ENCODE measurements around the gene KRT7.

The KRT7 gene

DNA sequence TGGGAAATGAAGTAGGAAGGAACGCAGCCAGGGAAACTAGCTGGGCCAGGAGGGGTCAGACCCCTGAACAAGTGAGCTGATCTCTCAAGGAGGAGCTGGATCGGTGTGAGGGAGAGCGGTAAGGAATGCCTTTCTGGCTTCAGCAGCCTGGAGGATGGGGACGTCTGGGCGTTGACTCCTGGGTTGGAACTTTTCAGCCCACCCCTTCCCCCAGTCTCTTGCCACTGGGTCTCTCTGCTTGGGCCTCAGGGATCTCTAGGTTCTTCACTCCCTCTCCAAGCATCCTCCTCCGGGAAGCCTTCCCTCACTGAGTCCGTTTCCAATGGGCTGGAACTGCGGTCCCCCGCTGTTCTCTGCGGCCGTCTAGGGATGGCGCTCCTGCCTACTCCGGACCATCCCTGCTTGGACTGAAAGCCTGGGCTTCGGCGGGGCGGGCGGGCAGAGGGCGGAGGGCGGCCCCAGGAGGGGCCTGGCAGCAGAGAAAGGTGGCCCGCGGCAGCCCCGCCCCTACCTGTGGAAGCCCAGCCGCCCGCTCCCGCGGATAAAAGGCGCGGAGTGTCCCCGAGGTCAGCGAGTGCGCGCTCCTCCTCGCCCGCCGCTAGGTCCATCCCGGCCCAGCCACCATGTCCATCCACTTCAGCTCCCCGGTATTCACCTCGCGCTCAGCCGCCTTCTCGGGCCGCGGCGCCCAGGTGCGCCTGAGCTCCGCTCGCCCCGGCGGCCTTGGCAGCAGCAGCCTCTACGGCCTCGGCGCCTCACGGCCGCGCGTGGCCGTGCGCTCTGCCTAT lies at the start of gene KRT7:
Gene KRT7 (plus strand): TSS at position 570 of the 788 bp plus-strand sequence. CDS start 54 bp downstream, at position 624.
- DNase-seq = peak; percentile 93

DNA sequence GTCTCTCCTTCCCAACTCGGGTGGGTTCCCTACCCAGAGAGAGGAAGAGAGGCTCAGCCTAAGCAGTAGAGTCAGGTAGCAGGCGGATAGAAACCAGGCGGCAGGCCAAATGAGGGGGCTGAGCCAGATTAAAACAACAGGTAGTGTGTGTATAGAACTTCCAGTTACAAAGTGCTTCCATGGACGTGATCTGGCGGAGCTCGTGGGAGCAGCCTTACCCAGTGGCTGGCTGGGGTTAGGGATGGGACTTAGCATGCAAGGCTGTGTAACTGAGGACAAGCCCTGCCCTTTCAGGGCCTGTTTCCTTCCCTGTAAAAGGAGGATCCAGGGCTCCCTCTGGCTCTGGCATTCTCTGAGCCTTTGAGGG lies 49.5 kb upstream of the KRT7 start:
- no peak for DNase-seq

DNA sequence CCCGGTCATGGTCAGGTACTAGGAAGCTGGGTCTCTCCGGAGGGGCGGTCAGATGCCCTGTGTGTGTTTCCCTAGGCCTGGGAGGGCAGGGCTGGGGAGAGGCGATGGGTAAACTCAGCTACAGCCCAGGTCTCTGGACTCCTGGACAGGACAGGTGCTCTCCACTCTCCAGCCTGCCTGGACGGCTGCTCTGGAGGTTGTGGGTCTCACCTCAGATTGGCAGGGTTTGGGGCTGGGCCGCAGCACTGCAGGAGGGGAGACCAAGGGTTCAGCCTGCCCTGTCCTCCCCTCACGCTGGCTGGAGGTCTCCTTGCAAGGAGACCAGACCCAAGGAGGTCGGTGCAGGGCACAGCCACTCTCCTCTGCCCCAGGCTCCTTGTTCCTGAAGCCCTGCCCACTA lies 49.1 kb upstream of the KRT7 start:
- DNase-seq = no peak

DNA sequence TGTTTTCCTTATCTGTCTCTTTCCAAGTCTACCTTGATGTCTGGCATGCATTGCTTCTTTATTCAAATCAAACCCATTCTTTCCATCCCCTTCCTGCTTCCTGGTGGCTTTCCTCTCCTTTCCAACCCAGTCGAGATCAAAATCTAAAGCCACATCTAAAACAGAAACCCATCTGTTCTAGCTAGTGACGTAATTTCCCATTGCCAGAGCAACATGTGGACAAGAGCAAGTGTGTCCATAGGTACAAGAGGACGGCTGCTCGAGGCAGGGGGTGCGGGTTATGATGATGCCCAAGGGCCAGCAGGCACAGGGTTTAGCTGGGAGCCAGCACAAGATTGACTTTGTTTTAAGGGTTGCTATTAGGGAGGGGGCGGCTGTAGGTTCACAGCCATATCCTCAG lies 48.2 kb upstream of the KRT7 start:
- no peak for DNase-seq

DNA sequence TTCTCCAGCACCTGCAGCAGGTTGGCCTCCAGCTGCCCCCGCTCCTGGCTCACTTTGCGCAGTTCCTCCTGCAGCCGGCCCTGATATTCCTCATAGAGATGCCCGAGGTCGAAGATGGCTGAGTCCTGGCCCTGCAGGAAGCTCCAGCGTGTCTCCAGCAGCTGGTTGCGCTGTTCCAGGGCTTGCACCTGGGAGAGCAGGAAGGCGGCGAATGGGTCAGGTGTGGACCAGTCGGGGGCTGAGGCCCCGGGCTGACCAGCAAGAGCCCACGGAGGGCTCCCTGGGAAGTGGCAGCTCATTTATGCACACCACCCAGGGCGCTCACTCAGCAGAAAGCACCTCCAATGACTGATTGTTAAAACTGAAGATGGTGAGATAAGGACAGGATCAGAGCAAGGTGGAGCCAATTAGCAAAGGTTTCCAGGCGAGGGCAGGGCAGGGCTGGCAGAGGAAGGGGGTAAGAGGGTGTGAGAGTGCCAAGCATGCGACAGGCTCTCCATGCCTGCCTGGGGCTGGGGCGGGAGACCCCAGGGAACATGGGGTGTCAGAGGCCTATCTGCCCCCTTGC lies 47.6 kb upstream of the KRT7 start:
- DNase-seq = no peak

DNA sequence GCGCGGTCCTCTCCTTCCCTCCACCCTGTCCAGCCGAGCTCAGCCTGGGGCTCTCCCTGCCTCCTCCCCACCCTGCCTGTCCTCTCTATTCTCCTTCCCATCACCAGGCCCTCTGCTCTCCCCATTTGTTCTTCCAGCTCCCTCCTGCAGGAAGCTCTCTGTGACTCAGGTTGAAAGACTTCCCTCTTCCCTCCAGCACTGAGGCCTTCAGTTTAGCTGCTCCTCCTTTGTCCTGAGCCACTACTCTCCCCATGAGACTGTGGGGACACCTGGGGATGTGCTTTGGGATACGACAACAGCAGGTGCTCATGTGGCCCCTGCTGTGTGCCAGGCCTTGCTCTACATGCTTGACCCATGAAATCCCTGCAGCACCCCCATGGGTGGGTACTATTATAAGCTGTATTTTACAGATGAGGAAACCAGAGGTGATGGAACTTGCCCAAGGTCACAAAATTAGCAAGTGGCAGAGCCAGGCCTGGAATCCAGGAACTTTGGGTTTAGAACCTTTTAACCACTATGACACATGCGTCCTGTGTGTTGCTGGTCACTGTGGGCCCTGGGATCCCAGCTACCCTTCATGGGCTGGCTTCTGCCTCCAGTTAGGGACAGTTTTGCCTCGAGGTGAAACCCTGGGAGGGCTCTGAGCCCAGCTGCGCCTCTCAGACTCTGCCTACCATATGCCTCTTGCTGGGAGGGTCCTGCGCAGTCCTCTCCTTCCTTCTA lies 46.8 kb upstream of the KRT7 start:
- DNase-seq = peak; percentile 94

DNA sequence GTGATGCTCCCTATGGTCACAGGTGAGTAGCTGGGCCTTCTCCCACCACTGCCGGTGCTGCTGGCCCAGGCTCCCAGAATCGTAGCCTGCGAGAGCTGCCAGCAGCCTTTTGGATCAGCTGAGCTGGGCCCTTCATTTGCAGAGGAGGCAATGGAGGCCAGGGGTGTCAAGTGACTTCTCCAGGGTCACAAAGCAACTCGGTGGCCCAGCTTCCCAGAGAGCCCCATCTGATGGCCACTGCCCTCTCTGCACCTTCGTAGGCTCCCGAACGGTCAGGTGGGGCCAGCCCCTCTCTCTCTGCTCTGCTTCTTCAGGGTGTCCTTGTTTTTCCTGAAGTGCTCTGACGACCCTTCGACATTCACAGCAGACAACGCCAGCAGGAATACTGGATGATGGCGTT lies 45.8 kb upstream of the KRT7 start:
- DNase-seq = no peak

DNA sequence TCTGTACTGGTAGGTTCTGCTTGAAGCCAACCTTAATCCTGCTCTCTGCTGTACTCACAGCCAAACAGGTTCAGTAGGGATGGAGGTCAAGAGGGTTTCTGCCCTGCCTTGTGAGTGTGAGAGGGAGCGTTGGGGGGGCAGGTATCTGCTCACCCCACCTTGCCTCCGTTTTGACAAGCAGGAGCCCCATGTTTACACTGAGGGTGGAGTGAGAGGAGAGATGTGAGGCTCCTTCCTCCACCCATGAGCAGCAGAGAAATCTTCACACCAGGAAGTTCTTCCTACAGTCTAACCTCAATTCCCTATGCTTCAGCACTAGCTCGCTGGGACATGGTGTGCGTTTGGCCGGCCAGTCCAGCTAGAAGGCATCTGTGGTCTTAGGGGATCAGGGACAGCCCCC lies 45.4 kb upstream of the KRT7 start:
- DNase-seq = no peak

DNA sequence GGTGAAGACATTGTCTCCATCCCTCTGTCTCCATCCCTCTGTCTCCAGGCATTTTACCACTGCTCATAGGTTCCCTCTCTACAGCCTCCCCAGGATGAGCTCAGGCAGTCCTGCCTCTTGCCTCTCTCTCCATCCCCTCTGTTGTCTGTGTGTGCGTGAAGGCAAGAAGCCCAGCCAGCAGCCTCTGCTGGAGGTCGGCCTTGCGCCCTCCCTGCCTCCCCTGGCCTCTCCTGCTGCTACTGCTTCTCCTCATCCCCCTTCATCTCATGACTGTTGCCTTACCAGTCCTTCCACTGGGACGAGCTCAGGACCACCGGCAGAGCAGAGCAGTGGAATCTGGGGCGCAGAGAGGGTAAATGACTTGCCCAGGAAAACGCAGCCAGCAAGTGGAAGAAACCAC lies 44.4 kb upstream of the KRT7 start:
- no peak for DNase-seq

DNA sequence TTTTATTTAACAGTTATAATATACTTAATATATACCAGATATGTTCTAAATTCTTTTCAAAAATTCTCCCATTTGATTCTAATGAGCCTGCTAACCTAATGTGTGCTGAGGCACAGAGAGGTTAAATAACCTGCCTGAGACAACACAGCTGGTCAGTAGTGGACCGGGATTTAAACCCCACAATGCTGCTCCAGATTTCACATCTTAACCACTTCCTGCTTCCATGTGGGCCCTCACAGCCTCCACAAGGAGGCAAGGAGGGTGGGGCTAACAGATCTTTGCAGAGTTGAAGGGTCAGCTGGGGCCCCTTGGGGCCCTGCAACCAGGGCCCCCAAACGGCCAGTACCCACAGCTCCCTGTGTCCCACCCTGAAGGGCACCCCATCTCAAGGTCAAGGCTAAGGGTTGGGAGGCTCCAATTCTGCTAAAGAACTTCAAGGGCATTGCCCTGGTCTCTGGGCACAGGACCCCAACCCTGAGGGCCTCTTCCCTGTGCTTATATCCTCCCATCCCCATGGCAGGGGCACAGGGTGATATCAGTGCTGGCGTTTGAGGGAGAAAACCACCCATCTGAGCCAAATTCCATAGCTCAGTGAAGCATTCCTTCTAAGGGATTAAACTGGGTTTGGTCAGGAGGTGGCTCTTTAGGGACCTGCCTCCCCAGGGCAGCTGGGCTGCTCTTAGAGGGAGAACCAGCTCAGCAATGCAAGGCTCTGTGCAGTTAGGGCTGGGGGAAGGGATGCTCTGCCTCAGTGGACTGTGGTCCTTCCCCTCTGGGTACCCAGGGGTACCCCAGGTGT lies 43.5 kb upstream of the KRT7 start:
- peak; percentile 76 for DNase-seq

DNA sequence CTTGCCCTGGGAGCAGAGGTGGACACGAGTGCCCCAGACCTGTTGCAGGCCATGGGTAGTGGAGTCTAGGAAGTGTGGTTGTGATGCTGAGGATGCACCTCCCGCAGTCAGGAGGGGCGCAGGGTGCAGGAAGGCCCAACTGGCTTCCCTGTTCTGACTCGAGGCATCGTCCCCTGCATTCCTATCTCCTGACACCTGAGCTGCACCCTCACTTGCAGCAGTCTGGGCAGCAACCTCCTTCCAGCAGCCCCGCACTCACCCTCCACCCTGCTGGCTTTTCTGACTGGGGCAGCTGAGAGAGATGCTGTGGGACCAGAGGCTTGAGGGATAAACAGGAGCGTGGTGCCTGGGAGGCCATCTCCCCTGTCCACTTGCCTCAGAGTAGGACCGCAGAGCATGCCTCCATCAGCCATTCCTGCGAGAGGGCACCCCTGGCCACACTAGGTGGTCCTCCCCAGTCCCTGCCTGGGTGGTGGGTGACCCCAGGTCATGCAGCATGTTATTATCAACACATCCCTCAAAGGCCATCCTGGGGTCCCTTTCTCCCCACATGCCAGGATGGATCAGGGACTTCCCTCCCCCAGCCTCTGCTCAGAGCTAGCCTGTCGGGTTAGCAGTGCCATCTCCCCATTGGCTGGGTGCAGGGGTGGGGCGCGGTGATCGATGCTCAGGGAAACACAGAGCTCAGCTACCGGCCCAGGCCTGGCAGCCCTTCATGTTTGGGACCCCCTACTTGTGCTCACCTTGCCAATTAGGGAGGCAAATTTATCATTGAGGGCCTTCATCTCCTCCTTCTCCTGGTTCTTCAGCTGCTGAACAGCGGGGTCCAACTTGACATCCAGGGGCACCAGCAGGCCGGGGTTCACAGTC lies 41.9 kb upstream of the KRT7 start:
- DNase-seq = peak; percentile 81

DNA sequence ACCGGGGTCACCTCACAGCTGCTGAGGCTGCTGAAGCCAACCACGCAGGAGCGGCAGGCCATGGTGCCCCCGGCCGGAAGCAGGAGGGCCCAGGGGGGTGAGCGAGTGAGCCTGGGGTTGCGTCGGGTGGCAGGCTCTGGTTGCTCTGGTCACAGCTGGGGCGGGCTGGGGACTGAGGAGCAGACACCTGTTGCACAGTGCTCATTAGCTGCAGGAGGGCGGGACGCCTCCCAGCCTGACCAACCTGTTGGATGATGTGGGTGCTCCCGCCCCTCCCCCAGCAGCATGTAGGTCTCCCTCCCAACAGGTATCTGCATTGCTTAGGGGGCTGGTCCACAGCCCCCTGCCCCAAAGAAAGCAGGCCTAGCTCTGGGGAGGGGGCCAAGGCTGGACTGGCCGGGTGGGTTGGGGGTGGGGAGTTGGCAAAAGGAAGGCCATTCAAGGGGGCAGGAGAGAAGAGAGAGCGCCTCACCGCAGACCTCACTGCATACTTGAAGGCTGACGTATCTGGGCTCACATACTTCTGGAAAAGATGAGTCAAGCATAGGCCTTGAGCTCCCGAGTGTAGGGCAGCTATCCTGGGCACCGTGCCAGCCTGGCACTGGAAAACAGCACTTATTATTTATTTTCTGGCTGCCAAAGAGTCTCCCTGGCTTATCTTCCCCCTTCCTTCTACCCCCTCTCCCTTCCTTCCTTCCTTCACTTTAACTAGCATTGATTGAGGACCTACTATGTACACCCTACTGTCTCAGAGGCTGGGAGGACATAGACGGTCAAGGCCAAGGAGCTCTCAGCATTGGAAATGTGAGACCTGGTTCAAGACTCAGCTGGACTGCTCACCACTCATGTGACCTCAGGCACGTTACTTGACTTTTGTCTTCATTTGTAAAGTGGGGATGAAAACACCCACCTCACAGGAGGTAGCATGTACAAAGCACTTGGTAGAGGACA lies 40.9 kb upstream of the KRT7 start, which contains the start of gene KRT80:
Gene KRT80 (minus strand): TSS at position 174 of the 951 bp plus-strand sequence. CDS start 112 bp downstream, at position 62.
- peak; percentile 100 for DNase-seq

DNA sequence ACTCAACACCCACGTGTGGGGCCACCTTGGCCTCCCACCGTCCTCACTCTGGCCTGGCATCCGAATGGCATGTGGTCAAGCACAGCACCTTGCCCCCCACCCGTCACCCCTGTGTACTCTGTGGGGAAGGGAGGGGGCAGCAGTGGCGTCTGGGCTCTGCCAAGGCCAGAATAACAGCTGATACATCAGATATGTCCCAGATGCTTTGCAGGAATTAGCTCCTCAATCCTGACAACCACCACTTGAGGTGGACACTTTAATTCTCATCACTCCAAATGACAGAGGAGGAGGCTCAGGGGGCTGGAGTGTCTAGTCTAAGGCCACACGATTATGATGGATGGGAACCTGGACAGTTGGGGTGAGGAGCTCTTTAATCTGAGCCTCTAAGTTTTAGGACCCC lies 39.5 kb upstream of the KRT7 start:
- no peak for DNase-seq

DNA sequence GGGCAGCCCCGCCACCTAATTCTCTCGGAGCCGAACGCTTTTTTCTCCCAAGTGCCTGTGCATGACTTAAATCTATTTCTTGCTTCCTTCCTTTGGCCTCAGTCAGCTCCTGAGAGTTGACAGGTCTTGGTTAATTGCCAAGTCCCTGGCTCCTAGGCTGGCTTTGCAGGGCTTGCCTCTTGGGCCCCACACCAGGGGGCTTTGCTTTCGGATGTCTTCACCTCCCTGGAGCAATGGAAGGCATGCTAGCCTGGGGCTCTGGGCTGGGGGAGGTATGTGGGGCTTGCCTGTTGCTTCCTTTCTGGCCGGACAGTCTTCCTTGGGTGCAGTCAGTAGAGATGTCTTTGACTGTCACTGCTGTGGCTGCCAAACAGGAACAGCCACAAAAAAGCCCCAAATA lies 39.1 kb upstream of the KRT7 start:
- peak; percentile 87 for DNase-seq

DNA sequence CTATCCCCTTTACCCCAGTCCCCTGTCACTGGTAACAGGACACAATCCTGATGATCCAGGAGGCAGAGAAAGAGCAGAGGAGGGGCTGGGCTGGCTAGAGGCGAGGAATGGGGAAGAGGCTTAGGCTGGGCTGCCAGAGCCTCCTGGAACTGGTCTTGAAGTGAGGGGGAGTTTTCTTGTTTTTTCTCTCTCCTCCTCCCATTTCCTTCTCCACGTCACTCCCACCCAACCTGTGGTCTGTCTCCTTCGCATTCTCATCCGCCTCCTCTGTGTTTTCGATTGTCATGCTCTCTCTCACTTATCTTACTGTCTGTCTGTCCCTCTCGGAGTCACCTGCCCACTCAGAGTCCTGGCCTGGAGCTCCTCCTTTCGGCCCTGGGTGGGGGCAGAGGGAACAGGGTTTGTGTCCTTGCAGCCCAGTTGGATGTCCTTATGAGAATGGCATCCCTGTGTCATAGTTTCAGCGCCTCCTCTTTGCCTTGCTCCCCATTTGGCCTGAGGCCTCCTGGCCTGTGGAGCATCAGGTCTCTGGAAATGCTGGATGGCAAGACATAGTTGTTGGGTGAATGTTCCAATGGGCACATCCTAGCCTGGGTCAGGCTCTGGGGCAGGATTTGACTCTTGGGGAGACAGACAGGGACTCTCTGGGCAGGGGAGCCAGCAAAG lies 37.8 kb upstream of the KRT7 start:
- peak; percentile 96 for DNase-seq

DNA sequence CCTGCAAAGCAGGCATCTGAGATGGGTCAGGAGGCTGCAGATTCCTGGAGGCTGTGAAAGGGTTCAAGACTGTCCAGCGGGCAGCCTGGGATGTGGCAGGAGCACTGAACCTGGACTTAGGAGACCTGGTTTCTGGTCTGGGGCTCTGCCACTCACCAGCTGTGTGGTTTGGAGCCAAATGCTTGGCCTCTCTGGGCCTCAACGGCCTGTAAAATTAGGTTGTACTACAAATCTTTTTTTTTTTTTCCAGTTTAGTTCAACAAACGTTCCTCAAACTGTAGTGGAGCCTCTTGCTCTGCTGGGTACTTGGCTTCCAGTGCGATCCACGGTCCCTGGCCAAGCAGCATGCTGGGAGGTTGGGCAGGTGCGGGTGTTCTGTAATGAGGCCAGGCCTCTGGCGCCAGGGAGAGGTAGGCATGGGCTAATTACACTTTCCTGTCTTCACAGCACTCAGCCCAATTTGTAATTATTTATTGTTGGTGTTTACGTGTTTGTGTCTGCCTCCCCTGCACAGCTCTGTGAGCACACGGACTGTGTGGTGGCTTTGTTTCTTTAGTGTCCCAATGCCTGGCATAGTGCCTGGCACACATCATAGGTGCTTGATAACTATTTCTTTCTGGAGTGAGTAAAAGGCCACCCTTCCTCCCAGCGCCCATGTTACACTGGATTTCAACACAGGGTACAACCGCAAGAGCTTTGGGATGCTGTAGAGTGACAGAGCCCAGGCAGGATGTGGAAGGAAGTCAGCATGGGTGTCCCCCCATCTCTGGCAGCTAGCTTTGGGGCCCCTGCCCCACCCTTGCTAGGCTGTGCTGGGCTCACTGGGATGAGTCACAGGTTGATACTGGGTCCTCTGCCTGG lies 35.4 kb upstream of the KRT7 start:
- DNase-seq = peak; percentile 54

DNA sequence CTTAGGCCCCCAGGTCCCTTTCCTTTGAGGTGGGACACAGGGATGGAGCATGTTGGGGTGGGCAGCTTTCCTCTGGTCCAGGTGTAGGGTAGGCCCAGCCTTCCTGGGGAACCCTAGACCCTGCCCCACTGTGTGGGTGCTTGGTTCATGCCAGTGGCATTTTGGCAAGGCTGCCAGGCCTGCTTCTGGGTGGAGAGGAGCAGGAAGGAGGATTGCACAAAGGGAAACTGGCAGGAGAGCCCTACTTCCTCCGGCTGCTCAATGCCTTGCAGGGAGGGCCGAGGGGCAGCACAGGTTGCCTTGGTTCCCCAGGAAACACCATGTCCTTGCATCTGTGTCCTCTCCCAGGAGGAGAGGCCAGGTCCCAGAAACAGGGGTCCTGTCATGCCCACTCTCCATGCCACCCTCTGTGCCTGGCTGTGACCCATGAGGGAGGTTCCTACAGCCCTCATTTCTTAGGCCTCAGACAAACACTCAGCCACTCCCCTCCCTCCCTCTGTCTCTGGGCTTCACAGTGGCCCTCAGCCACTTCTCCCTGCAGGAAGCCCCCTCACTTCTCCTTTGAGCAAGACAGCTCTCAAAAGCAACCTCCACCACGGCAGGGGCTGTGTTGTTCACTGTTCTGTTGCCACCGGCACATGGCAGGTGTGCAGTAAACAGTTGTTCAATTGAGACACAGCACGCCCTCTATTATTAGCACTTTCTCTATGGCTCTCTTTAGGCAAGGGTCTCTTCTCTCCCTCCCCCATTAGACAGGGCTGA lies 34.4 kb upstream of the KRT7 start:
- DNase-seq = peak; percentile 60

DNA sequence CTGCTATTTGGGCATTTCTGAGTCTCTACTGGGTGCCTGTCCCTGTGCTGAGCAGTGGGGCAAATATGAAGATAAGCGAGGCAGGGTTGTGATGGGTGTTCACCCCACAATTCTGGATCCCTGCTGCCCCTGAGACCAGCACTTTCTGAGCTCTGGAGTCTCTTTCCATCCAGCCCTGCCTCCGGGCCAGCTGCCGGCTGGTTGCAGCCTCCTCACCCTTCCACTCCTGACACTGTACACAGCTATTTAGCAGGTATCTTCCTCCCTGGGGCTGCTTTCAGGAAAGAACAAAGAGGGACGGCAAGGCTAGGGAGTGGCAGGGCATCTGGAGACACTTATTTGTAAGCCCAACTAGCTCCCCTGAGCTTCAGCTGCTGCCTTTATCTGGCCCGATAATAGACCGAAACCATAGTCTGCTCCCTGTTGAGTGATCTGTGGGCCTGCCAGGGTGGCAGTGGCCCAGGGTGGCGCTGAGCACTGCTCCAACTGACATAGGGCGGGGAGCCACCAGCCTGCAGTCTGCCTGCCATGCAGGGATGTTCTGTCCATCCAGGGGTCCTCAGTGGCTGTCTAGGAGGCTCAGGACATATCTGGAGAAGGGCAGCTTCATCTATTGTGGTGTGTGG lies 33.6 kb upstream of the KRT7 start:
- no peak for DNase-seq
